Caco-2 (cell line): Measurements from ENCODE around the gene RAC3. TPM values are rescaled to one million over a fixed set of nuclear protein-coding genes. Genes with fewer than 3 reads are reported as not detected.

Experiments used
- BruUV-seq: library from RNA; stranded (reverse); fragments of 400-500 nt; replicated peaks from 2 replicates; lab custom pipeline; 2021; lab: Mats Ljungman, UMichigan
- CTCF ChIA-PET: fragments of 300-600 bp; sonication (Branson Sonifier 250); formaldehyde crosslinking; loops from one replicate; lab custom pipeline; 2022; ENCODE audit warnings: antibody characterized with exemption; lab: Charles Lee
- POLR2A ChIA-PET: fragments of 300-600 bp; sonication (Branson Sonifier 250); formaldehyde crosslinking; loops from one replicate; lab custom pipeline; 2022; ENCODE audit warnings: antibody characterized with exemption; lab: Charles Lee
- DNase-seq, 2 experiments: peaks; one replicate each; pipeline versions ENCODE4 v3.0.0 to v3.0.0-alpha.2; 2020 to 2022
- H3K27me3 ChIP-seq: replicated peaks from 2 replicates; pipeline ENCODE4 v1.6.0; 2011; ENCODE audit warnings: low read length; ENCODE audit not compliant: control insufficient read depth, insufficient read depth
- H3K36me3 ChIP-seq: 2 replicates; pipeline ENCODE4 v1.5.1; 2011; ENCODE audit warnings: low read length; ENCODE audit not compliant: control insufficient read depth, insufficient read depth
- H3K4me1 ChIP-seq: fragments of 250-450 bp; sonication (Bioruptor Pico); 2 replicates; pipeline ENCODE4 v1.5.1; 2020; ENCODE audit warnings: mild to moderate bottlenecking
- H3K4me3 ChIP-seq: 2 replicates; pipeline ENCODE4 v1.5.1; 2011; ENCODE audit warnings: low read depth, mild to moderate bottlenecking, control low read depth, low read length
- H3K9me3 ChIP-seq: fragments of 250-450 bp; sonication (Bioruptor Pico); 2 replicates; pipeline ENCODE4 v1.5.1; 2020; ENCODE audit warnings: mild to moderate bottlenecking, moderate library complexity
- H3K27ac Mint-ChIP-seq: one replicate; pipeline ENCODE4 v1.8.0; 2022; ENCODE audit warnings: mixed read lengths; ENCODE audit not compliant: unreplicated experiment
- H3K27me3 Mint-ChIP-seq: one replicate; pipeline ENCODE4 v1.8.0; 2022; ENCODE audit warnings: mixed read lengths; ENCODE audit not compliant: insufficient read depth, unreplicated experiment
- H3K36me3 Mint-ChIP-seq: one replicate; pipeline ENCODE4 v1.8.0; 2022; ENCODE audit warnings: mild to moderate bottlenecking, mixed read lengths; ENCODE audit not compliant: insufficient read depth, unreplicated experiment
- H3K4me1 Mint-ChIP-seq: one replicate; pipeline ENCODE4 v1.8.0; 2022; ENCODE audit warnings: low read depth, mixed read lengths; ENCODE audit not compliant: unreplicated experiment
- H3K4me3 Mint-ChIP-seq: one replicate; pipeline ENCODE4 v1.8.0; 2022; ENCODE audit warnings: mild to moderate bottlenecking, moderate library complexity, mixed read lengths; ENCODE audit not compliant: unreplicated experiment
- H3K9me3 Mint-ChIP-seq: one replicate; pipeline ENCODE4 v1.8.0; 2022; ENCODE audit warnings: mixed read lengths; ENCODE audit not compliant: unreplicated experiment
- intact Hi-C: fragments of 100-400 bp; cut with micrococcal nuclease; formaldehyde crosslinking; loops from one replicate; pipeline ENCODE4 v1.10.0; 2022; ENCODE audit not compliant: unreplicated experiment
- total RNA-seq: library from RNA; stranded (reverse); gene quantifications from 2 replicates; pipeline ENCODE4 v1.2.3, GENCODE V29; 2022
- TF ChIP-seq, protein P1 (sequence below), 2 experiments: fragments of 200-600 bp in 1 of 2; IDR thresholded peaks; 1 replicate in 1 of 2; 2 replicates in 1 of 2; pipeline versions ENCODE4 v1.5.1 to v1.8.0; 2011 to 2022; ENCODE audit warnings: antibody characterized with exemption in 1 of 2, control low read depth in 1 of 2, inconsistent platforms in 1 of 2, low read depth in 1 of 2, low read length in 1 of 2, mild to moderate bottlenecking in 1 of 2, moderate library complexity in 1 of 2; ENCODE audit not compliant: insufficient read depth in 1 of 2, severe bottlenecking in 1 of 2, unreplicated experiment in 1 of 2

Gene RAC3
- total RNA-seq, 1 experiment from 2014 or later, result 94.5 TPM

DNA sequence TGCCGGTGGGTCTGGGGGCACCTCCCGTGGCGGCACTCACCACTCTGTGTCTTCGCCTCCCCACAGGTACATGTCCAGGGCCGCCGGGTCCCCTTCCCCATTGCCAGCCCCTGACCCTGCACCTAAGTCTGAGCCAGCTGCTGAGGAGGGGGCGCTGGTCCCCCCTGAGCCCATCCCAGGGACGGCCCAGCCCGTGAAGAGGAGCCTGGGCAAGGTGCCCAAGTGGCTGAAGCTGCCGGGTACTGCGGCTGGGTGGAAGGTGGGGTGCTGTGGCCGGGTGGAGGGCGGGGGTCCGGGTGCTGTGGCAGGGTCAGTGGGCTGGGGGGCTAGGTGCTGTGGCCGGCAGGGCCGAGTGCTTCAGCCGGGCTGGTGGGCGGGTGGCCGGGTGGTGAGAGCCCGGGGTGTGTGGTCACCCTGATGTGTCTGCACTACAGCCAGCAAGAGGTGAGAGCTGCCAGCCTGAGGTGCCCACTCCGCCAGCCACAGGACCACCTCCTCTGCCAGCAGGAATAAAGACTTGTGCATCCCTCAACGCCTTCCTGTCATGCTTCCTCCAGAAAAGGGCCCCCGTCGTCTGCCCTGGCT is 14.5 kb upstream of the RAC3 start:
- Histone ChIP-seq H3K4me3 (no peak overlapping the region), H3K9me3 (no peaks in the 10 kb centered on the region), H3K36me3 (no peaks in the 10 kb centered on the region; the same call in 1 of the 2 replicates), H3K27me3 (no peaks in the 10 kb centered on the region), H3K4me1 (peaks cover 11% of the 10 kb centered on the region)
- CTCF ChIA-PET, result no interaction called here
- no peaks in the 10 kb centered on the region for H3K4me1 Mint-ChIP-seq
- intact Hi-C loops, result no loop called here
- H3K27me3 Mint-ChIP-seq, result no peaks in the 10 kb centered on the region
- no peak overlapping the region for H3K27ac Mint-ChIP-seq
- no peak overlapping the region for H3K4me3 Mint-ChIP-seq
- TF ChIP-seq, protein P1, sequence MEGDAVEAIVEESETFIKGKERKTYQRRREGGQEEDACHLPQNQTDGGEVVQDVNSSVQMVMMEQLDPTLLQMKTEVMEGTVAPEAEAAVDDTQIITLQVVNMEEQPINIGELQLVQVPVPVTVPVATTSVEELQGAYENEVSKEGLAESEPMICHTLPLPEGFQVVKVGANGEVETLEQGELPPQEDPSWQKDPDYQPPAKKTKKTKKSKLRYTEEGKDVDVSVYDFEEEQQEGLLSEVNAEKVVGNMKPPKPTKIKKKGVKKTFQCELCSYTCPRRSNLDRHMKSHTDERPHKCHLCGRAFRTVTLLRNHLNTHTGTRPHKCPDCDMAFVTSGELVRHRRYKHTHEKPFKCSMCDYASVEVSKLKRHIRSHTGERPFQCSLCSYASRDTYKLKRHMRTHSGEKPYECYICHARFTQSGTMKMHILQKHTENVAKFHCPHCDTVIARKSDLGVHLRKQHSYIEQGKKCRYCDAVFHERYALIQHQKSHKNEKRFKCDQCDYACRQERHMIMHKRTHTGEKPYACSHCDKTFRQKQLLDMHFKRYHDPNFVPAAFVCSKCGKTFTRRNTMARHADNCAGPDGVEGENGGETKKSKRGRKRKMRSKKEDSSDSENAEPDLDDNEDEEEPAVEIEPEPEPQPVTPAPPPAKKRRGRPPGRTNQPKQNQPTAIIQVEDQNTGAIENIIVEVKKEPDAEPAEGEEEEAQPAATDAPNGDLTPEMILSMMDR (IDR thresholded peaks at IDR 0.05; ENCODE audit: insufficient read depth in 1 of 2, low read depth in 1 of 2, low read length in 1 of 2, severe bottlenecking in 1 of 2, unreplicated experiment in 1 of 2), result no peak
- no TSS peak for BruUV-seq
- H3K36me3 Mint-ChIP-seq, result peaks cover 49% of the 10 kb centered on the region
- POLR2A ChIA-PET, result no interaction called here
- no peaks in the 10 kb centered on the region for H3K9me3 Mint-ChIP-seq
- DNase-seq, result no peak

DNA sequence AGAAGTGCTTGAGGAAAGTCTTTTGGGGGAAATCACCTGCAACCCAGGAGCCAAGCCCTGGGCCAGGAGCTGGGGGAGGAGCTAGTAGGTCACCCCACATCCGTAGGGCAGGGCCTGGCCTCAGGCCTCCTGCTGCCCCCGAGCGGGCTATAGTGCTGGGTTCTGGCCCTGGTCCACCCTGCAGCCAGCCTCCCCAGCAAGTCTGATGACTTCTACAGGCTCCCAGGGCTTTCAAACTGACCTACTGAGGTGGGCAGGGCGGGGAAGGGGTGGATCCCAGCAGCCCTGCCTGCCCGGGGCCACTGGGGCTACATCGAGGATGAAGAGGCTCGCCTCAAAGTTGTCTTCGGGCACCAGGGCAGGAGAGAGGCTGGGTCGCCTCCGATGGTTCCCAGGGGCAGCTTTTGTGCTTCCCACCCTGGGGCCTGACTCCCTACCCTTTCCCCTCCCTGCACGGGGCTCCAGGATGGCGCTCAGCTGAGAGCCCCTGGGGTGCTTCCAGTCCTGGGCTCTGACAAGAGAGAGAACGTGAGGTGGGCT is 13.8 kb upstream of the RAC3 start:
- H3K27me3 Mint-ChIP-seq, result no peaks in the 10 kb centered on the region
- no peak overlapping the region for H3K4me3 Mint-ChIP-seq
- BruUV-seq, result no TSS peak
- Histone ChIP-seq H3K36me3 (no peaks in the 10 kb centered on the region; the same call in 1 of the 2 replicates), H3K27me3 (no peaks in the 10 kb centered on the region), H3K4me1 (peaks cover 11% of the 10 kb centered on the region), H3K4me3 (no peak overlapping the region), H3K9me3 (no peaks in the 10 kb centered on the region)
- H3K9me3 Mint-ChIP-seq, result no peaks in the 10 kb centered on the region
- peaks cover 56% of the 10 kb centered on the region for H3K36me3 Mint-ChIP-seq
- TF ChIP-seq, protein P1 (IDR thresholded peaks at IDR 0.05; ENCODE audit: insufficient read depth in 1 of 2, low read depth in 1 of 2, low read length in 1 of 2, severe bottlenecking in 1 of 2, unreplicated experiment in 1 of 2), result no peak
- H3K4me1 Mint-ChIP-seq, result no peaks in the 10 kb centered on the region
- DNase-seq, result no peak
- ChIA-PET POLR2A (no interaction called here), CTCF (no interaction called here)
- H3K27ac Mint-ChIP-seq, result no peak overlapping the region
- intact Hi-C loops, result no loop called here

DNA sequence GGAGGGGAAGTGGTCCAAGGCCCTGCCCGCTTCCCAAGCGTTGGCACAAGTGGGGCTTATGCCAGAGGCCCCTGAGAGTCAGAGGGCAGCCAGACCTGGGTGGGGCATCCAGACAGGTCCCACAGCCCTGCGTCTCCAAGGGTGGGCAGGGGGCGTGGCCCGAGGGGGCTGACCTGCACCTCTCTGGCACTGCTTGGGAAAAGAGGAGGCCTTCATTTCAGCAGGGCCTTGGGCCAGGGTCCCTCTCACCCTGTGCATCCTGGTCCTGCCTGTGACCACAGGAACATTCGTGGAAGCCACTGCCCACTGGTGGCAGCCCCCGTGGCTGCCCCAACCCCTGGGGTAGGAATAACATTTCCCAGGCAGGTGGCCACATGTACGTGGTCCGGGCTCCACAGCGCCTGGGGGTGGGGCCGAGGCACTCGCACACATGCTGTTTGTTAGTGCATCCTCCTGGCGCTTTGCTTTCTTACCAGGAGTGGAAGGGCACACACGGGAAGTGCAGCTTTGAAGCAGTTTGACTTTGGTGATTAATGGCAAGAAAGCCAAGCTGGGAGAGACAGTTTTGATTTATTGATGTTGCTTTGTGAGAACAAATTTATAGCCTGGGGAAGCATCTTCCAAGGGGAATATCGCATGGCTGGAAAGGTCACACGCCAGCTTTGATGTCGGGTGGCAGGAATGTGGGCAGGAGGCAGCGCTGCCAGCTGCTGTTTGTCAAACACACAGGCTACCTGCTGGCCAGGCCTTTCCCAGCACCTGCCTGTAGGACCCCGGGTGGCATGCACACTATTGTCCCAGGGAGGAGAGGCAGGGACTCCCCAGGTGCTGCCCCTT is 13.1 kb upstream of the RAC3 start:
- Histone ChIP-seq H3K4me3 (no peak overlapping the region), H3K36me3 (no peaks in the 10 kb centered on the region; the same call in 1 of the 2 replicates), H3K4me1 (peaks cover 9% of the 10 kb centered on the region), H3K27me3 (no peaks in the 10 kb centered on the region), H3K9me3 (no peaks in the 10 kb centered on the region)
- CTCF ChIA-PET, result no interaction called here
- intact Hi-C loops, result no loop called here
- TF ChIP-seq, protein P1 (IDR thresholded peaks at IDR 0.05; ENCODE audit: insufficient read depth in 1 of 2, low read depth in 1 of 2, low read length in 1 of 2, severe bottlenecking in 1 of 2, unreplicated experiment in 1 of 2), result no peak
- POLR2A ChIA-PET, result no interaction called here
- Mint-ChIP-seq H3K4me3 (no peak overlapping the region), H3K36me3 (peaks cover 62% of the 10 kb centered on the region), H3K4me1 (no peaks in the 10 kb centered on the region), H3K27ac (no peak overlapping the region), H3K9me3 (no peaks in the 10 kb centered on the region), H3K27me3 (no peaks in the 10 kb centered on the region)
- no peak for DNase-seq
- no TSS peak for BruUV-seq
